HG02938 (cell line): ENCODE results near the gene NEK7.
"Not testable (repeated sequence)": the region's sequence is repeated elsewhere in the genome, so short reads cannot be mapped to it uniquely, and the experiment has no call there.

Experiments used
- ATAC-seq: cut with Tn5 transposase; IDR thresholded peaks from one replicate; pipeline ENCODE4 v1.9.1; 2021; ENCODE audit warnings: mild to moderate bottlenecking, moderate library complexity; ENCODE audit not compliant: unreplicated experiment

Gene NEK7

DNA sequence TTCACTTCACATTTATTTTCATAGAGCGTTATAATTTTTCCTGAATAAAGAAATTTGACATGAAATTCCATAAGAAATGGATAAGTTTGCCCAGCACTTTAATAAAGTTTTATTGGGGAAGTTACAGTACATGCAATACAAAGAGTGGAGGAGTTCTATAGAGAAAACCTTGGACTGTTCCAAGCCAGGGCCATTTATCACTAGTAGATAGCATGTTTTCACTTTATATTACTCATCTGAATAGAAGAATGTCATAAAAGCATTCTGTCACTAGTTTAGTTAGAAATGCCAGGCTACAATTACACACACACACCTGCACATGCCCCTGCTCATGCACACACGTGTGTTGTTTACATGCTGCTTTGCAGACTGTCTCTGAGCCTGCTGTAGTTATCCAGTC lies 123.3 kb downstream of the NEK7 start:
- ATAC-seq = no peak

DNA sequence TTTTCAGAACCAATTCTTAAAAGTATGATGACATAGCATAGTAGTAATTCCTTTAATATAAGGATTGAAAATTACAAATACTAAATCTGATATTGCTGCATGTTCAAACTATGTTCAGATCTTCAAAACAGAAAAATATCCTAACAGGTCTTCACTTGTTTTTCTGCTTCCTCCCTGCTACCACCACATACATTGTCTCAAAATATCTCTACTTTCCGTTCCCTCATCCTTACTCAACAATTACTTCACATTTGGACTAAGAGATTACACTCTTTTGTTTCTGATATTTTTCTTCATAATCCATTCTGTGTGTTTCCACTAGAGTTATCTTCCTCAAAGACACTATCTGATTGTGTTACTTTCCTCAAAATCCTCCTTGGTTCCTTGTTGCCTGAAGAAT lies 125.1 kb downstream of the NEK7 start:
- no peak for ATAC-seq

DNA sequence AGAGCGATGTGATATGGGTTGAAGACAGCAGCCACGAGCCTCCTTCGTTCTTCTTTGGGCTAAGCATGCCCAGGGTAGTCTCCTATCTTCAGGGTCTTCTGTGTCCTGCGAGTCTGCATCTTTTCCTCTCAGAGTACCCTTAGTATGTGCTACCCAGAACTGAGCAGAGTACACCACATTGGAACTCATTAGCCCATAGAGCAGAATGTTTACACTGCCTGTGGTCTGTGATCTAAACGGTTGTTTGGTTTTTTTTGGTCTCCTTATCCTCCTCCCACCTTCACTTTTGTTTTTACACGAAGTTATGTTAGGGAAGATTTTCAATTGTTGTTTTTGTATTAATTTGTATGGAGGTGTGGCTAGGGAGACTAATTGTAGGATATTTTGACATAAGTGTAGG lies 126.4 kb downstream of the NEK7 start:
- no peak for ATAC-seq

DNA sequence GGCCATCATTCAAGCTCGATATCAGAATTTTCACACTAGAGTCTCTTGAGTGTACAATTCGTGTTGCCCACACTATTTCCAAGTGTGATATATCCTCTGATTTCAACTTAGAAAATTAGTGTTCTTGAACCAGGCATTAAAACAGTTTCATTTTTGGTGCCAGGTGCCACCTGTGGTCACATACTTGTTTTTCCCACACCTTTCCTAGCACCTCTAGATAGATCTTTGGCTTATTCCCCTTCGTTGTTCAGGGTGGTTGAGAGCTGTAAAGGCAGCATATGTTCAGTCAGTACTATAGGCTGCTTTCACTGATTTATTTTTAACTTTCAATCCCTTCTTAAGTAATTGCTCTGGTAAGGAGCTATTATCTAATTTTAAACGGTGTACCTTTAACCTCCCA lies 131.1 kb downstream of the NEK7 start:
- no peak for ATAC-seq

DNA sequence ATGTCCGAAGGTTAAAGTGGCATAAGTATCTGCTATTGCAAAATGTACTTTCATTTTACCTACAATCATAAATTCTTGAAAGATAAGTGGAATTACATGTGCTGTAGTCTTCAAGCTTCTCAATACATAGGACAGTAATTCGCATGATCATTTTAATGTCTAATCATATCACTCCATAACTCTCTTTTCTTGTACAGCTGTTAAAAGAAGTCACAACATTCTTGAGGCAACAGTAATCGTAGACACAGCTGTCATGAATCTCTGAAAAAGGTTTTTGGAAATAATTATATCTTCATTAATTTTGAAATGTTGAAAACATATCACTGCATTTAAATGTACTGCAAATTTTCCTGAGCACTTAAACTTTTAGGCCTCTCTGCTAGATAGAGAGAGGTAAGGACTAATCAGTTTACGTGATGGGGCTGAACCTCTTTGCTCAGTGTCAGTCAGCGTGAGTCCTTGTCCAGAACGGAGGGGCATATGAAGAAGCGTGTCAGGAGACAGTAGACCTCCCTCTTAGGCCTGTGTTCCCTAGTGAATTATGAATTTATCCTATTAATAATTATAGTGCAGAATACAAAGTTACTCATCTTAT lies 133.4 kb downstream of the NEK7 start:
- ATAC-seq = no peak

DNA sequence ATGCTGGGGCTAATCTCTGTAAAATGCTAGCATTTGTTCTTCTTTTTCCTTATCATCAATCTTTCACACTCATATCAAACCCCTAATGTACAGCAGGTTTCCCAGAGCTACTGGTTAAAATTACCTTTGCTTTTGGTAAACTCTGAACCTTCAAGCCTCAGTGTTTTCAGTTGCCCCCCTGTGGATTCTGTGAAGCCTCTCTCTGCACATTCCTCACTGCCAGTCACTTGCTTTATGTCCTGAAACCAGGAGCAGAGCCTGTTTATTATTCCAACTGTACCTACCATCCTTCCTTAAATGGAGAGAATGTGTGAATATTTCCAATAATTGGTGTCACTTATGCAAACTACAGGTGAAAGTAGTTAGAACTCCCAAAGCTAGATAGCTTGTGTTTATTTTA lies 134.2 kb downstream of the NEK7 start:
- no peak for ATAC-seq

DNA sequence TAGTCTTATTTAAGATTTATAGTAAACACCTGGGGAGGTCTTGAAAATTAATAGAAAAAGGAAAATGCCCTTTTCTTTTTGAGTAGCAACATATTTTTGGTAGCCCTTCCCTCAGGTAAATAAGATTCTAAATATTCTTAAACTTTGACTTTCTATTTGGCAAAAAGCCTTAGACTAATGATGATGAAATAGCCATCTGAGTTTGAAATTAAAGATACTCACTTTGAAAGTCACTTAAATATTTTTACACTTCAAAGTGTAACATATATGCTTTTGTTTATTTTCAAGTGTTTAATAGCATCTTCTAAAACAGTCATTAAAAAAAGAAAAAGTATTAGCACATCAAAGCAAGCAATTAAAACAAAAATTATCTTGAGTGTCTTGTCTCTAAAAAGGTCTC lies 135.1 kb downstream of the NEK7 start:
- no peak for ATAC-seq

DNA sequence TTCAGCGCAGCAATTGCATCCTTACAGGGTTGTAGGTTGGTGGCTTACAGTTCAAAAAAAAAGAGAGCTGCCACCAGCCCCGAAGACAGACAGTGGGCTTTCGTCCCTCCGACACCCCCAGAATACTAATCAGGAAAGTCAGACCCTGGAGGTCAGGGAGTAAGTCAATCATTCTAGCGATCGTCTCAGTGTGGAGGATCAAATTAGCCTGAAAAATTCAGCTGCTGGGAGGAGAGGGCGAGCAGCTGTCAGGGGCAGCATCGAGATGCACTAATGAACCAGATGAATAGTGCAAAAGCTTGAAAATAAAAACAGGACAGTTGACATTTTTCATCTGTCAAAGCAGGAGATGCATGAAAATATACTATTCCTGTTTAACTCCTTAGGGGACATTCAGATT lies 138.4 kb downstream of the NEK7 start:
- ATAC-seq = no peak

DNA sequence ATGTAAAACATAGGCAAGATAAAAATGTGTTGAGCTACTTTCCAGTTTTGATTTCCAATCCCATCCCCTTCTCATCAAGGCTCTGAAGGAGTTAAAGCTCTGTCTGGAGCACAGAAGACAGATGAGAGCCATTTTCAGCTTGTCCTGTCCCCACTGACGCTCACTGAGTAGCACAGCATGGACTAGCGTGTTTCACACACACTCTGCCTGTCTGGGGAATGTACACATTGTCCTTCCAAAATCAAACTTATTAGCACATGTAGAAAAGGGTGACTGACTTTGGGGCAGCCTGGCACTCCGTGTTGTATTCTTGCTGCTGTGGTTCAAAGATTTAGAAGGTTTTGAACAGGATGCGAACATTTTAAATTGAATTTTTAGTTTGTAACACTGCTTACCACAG lies 139.2 kb downstream of the NEK7 start:
- ATAC-seq = no peak

DNA sequence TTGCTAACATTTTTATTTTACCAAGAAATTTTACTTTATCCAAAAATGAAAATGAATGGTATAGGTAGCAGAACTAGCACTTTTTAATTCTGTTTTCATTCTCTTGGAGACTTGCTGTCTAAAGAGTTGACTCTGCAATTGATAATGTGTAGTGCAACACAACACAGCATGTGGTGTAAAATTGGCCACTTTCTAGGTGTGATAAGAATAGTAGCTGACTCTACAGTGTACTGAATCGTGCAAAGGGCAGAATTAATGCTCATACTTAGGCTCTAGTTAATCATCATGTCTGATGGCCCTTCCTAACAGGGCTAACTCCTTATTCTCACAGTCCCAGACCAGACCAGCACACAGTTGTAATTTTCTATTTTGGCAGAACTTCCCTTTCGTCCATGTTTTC lies 140.5 kb downstream of the NEK7 start:
- no peak for ATAC-seq

DNA sequence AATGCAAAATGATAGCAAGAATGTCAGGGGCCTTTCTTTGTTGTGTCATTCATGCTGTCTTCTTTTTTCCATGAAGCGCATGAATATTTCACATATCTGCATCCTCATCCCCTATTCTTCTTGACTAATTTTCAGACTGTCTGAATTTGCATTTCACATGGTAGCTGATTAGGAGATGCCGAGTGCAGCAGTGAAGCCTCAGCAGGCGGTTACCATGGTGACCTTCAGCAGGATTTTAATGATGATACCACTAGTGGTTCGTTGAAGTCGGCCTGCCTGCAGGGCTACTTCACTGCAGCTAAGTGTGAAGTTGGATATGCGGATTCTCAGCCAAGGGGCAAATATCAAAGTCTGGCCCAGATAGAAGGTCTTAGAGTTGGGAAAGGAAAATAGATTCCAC lies 141.8 kb downstream of the NEK7 start:
- no peak for ATAC-seq

DNA sequence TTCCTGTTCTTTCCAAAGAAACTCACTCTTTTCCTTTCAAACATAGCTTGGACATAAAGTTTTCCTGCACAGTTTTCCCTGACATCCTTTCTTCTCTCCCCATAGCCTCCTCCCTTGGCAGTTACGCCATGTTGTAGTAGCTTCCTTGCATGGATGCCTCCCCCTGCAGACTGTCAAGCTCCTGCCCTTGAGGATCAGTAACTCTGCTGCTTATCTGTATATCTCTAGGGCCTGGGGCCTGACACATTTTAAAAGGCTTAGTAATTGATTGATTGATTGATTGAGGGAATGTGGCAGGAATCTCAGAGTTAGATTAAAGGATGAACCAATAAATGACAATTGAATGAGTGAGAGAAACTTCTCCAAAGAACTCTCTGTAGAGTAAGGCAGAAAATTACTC lies 143.7 kb downstream of the NEK7 start:
- no peak for ATAC-seq

DNA sequence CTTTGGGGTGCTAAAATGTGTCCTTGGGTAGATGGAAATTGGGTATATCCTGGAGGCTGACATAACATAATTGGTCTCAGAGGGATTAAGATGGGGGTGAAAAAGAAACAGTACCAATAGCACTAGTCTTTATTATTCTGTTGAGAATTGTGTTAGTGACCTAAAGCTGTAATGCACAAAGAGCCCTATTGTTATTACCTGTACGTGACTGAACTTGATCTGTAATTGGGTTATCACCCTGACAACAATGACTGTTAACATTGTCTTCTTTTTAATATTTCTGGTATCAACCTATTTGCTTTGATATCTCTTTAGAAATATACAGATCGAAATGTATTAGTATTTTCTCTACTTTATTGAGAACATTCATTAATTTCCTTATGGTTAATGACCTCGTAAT lies 147.6 kb downstream of the NEK7 start:
- ATAC-seq = no peak

DNA sequence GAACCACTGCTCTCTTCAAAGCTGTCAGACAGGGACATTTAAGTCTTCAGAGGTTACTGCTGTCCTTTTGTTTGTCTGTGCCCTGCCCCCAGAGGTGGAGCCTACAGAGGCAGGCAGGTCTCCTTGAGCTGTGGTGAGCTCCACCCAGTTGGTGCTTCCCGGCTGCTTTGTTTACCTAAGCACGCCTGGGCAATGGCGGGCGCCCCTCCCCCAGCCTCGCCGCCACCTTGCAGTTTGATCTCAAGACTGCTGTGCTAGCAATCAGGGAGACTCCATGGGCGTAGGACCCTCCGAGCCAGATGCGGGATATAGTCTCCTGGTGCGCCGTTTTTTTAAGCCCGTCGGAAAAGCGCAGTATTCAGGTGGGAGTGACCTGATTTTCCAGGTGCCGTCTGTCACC lies 158.0 kb downstream of the NEK7 start:
- ATAC-seq = not testable (repeated sequence)

DNA sequence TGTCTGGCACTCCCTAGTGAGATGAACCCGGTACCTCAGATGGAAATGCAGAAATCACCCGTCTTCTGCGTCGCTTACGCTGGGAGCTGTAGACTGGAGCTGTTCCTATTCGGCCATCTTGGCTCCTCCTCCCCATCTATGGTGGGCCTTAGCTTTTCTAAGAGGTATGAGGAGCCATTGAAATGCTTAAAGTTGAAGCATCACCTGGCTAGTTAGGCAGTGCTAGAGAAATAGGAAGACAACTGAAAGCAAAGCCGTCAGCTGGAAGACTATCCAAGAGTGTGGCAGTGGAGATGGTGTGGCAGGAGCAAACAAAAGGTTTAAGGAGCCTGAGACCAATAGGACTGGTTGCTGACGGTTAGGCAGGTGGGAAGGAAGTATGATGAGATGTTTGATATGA lies 158.5 kb downstream of the NEK7 start:
- not testable (repeated sequence) for ATAC-seq

DNA sequence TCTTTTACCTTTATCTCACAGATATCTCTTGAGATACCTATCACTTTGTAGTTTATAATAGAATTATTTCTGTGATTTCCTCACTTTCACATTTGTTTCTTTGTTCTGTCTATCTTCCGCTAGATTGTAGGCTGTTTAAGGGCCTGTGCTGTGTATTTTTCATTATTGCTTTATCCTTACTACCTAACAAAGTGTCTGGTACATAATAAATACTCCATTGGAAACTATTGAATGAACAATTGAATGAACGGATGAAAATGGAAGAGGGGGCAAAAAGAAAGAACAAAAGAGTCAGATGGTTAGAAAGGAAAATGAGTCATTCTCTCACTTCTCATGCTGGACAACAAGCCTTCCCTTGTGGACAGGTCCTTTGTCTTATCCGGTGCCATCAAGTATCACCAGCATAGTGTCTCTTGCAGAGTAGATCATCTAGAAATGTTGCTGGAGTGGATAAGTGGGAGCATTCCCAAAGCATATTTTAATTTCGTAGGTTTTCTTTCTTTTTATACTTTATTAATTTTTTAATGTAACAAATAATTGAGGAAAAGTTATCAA lies 159.8 kb downstream of the NEK7 start:
- ATAC-seq = no peak

DNA sequence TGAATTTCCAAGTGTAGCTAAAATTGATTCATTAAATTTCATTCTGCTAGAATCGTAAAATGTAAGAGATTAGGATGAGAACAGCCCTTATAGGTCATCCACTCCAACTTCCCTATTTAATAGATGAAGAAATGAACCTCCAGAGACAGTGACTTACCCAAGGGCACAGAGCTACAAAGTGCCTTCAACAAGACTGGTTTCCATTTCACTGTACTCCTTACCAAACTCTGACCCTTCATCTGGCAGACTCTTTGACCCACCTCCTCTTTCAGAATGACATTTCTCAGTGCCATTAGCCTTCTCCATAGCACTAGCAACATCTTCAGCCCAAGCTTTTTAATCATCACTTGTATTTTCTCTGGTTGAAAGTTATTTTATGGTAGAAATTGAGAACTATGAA lies 161.3 kb downstream of the NEK7 start:
- ATAC-seq = peak; percentile 82

DNA sequence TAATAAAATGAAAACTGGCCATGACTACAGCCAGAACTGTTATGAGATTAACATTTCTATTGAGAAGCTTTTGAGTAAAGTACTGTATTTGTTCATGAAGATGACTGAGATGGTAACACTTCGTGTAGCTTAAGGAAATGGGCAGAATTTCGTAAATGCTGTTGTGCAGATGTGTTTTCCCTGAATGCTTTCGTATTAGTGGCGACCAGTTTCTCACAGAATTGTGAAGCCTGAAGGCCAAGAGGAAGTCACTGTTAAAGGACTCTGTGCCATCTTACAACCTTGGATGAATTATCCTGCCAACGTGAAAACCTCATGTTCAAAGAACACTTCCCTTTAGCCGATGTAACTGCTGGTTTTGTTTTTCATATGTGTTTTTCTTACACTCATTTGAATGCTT lies 164.0 kb downstream of the NEK7 start:
- no peak for ATAC-seq

DNA sequence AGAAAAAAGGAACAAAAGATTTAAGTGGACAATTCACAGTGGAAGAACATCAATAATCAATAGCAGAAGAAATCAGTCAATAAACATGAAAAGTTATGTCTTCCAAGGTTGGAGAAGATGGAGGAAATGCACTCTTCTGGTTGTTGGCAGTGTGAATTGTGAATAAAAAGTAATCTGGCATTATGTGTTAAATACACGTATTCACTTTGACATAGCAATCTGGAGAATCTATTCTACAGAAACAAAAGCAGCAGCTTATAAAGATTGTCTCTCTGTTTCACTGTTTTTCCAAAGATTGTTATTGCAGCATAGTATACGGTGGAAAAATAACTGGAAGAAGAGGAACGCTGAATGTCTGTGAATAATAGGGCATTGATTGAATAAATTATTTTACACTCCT lies 169.4 kb downstream of the NEK7 start:
- ATAC-seq = no peak

DNA sequence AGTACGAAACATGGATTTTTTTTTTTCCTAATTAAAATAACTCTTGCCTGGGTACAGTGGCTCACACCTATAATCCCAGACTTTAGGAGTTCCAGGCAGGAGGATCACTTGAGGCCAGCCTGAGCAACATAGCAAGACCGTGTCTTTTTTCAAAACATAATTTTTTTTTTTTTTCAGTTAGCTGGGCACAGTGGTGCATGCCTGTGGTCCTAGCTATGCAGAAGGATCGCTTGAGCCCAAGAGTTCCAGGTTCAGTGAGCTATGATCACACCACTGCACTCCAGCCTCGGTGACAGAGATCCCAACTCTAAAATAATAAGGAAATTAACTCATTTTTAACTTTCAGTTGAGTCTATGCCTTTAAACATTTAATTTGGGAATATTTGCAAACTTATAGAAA lies 170.1 kb downstream of the NEK7 start:
- no peak for ATAC-seq

DNA sequence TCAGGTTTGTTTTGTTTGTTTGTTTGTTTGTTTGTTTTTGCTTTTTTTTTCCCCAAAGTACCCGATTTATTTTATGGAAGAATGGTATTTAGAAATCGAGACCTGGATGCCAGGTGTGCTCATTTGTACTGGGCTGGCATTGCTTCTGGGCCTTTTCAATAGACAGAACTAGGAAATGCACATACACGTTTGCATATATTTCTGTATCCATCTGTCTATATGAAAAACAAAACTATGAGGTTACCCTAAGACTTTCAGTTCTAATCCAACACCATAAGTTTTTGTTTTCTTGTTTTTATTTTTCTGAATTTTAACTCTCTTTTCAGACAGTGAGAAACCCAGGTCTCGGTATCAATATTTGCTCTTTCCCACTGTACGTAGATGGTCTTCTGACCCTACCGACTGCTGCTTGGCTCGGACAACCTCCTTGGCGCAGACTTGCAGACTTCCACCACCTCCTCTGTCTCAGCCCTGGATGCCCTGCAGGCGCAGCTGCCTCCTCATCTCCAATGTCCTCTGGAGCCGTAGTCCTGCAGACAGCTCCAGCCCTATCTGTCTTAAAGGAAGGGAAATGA lies 171.7 kb downstream of the NEK7 start:
- ATAC-seq = no peak

DNA sequence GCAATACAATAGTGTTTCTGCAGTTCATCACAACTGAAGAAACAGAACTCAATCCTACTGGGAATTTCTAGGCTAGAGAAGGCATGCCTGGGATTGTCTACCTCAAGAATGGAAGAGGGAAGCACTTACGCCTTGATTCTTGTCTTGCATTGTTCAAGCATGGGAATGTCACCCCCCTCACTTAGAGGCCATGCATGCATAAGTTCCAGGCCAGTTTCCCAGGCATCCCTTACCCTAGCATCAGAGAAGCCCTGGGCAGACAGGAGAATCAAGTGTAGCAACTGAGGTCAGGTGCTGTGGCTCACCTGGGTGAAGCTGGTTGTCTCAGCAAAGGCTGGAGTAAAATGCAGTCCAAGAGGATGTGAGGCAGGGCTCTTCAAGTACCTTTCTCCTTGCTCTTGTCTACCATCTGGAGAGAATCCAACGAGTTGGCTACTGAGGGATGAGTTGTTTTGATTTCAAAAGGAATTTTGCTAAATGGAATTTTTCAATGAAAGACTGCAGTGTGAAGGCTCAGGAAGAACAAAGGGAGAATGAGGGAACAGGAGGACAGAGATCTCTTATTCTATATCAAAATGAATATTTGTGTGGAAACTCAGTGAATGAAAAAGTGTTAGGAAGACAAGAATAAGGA lies 174.3 kb downstream of the NEK7 start:
- no peak for ATAC-seq

DNA sequence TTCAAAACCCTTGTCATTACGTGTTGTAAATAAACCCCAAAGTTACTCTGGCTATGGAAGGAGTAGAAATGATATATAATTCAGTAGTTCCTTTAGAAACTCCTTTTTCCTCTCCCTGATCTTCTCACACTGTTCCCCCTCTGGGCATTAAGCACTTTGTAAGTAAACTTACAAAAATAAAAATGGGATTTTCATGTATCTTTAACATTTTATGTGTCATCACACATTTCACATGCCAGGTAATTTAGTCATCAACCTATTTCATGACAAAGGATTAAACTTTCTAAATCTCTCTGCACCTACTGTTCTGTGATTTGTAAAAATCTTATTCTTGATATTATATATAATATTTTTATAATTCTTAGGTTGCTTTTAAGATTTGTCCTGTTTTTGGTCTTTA lies 176.9 kb downstream of the NEK7 start:
- ATAC-seq = no peak
